Thyroid gland (tissue), 4 donors: ENCODE results near the gene PSD2.

Source experiments
- CTCF ChIP-seq, 6 experiments: fragments of 200-600 bp in 3 of 6; fragments of 450-650 bp in 3 of 6; sonication (generic) in 3 of 6; IDR thresholded peaks; one replicate each; pipeline ENCODE4 v1.5.1; 2016 to 2019; ENCODE audit warnings: antibody characterized with exemption in 6 of 6, mild to moderate bottlenecking in 2 of 6, inconsistent platforms in 1 of 6, moderate library complexity in 1 of 6
- POLR2A ChIP-seq, 2 donors: fragments of 450-650 bp; IDR thresholded peaks; one replicate each; pipeline ENCODE4 v1.6.1; 2017; ENCODE audit warnings: antibody characterized with exemption in 2 of 2, mild to moderate bottlenecking in 2 of 2, moderate library complexity in 1 of 2

- TF ChIP-seq POLR2A (IDR thresholded peaks at IDR 0.05) (no peak), CTCF (IDR thresholded peaks at IDR 0.05) (no peak)
Measured at GRCh38 chr5:139833525-139833924, 37.9 kb downstream of the PSD2 start.
